ENCODE measurements around the gene JAG1.

Gene JAG1

GRCh38 chr20:10673842-10674683, at the start of gene JAG1:
Gene JAG1 (minus strand): TSS chr20:10673999. CDS start chr20:10673530, 469 bp downstream.
- in situ Hi-C loops (cut with MboI; ENCODE audit: low sequenced_read_pairs, unreplicated experiment) = no loop called here
- DNase-seq (ENCODE audit: low spot score) = peak; percentile 94
- TF ChIP-seq CTCF (IDR thresholded peaks at IDR 0.05; ENCODE audit: borderline replicate concordance, control extremely low read depth, extremely low read depth, insufficient read depth, missing control alignments) = no peak

GRCh38 chr20:10721976-10722375, 48.2 kb upstream of the JAG1 start:
- no peak for TF ChIP-seq CTCF (IDR thresholded peaks at IDR 0.05; ENCODE audit: borderline replicate concordance, control extremely low read depth, extremely low read depth, insufficient read depth, missing control alignments)
- in situ Hi-C loops (cut with MboI; ENCODE audit: low sequenced_read_pairs, unreplicated experiment) = no loop called here

GRCh38 chr20:10721137-10721896, 47.5 kb upstream of the JAG1 start:
- in situ Hi-C loops (cut with MboI; ENCODE audit: low sequenced_read_pairs, unreplicated experiment) = no loop called here
- no peak for TF ChIP-seq CTCF (IDR thresholded peaks at IDR 0.05; ENCODE audit: borderline replicate concordance, control extremely low read depth, extremely low read depth, insufficient read depth, missing control alignments)
- DNase-seq (ENCODE audit: low spot score) = no peak

More at GRCh38 chr20:10721976-10722375, 48.2 kb upstream of the JAG1 start:
- no peak for DNase-seq (ENCODE audit: low spot score)

GRCh38 chr20:10720565-10720964, 46.8 kb upstream of the JAG1 start:
- in situ Hi-C loops (cut with MboI; ENCODE audit: low sequenced_read_pairs, unreplicated experiment) = no loop called here
- no peak for TF ChIP-seq CTCF (IDR thresholded peaks at IDR 0.05; ENCODE audit: borderline replicate concordance, control extremely low read depth, extremely low read depth, insufficient read depth, missing control alignments)
- no peak for DNase-seq (ENCODE audit: low spot score)

GRCh38 chr20:10719740-10720385, 46.1 kb upstream of the JAG1 start:
- no peak for TF ChIP-seq CTCF (IDR thresholded peaks at IDR 0.05; ENCODE audit: borderline replicate concordance, control extremely low read depth, extremely low read depth, insufficient read depth, missing control alignments)
- in situ Hi-C loops (cut with MboI; ENCODE audit: low sequenced_read_pairs, unreplicated experiment) = no loop called here
- no peak for DNase-seq (ENCODE audit: low spot score)

- TF ChIP-seq CTCF (IDR thresholded peaks at IDR 0.05; ENCODE audit: borderline replicate concordance, control extremely low read depth, extremely low read depth, insufficient read depth, missing control alignments) = no peak
- in situ Hi-C loops (cut with MboI; ENCODE audit: low sequenced_read_pairs, unreplicated experiment) = no loop called here
- no peak for DNase-seq (ENCODE audit: low spot score)
Measured at GRCh38 chr20:10718661-10719060, 44.9 kb upstream of the JAG1 start.
